Measurements from ENCODE around the gene NT5C1A. TPM values are rescaled to one million over a fixed set of nuclear protein-coding genes. Genes with fewer than 3 reads are reported as not detected.

The NT5C1A gene
- total RNA-seq, 1 donor from 2014 or later, result 26.8 TPM

DNA sequence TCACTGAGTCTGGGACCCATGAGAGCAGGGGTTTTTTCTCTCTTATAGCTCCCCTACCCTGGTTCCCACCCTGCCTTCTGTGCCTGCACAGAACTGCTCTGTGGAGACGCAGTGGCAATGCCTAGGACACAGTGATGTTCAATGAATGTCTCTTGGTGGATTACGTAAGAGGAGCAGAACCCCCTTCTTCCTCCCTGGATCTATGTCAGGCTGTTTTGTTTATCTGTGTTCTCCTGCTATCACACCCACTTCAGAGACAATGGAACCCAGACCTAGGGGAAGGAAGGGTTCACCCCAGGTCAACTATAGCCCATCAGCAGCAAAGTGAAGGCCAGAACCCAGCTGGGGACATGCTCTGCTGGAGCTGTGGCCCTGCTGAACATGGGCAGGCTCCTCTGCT lies 17.3 kb upstream of the NT5C1A start:
- no peak for DNase-seq
- no peaks in the 10 kb centered on the region for H3K36me3 ChIP-seq
- H3K4me1 ChIP-seq, result peaks cover 33% of the 10 kb centered on the region
- no peak overlapping the region for H3K4me3 ChIP-seq
- TF ChIP-seq CTCF (IDR thresholded peaks at IDR 0.05; ENCODE audit: borderline replicate concordance), result no peak
- H3K9me3 ChIP-seq (replicated peaks), result no peaks in the 10 kb centered on the region
- intact Hi-C loops (cut with micrococcal nuclease), result no loop called here
- H3K27ac ChIP-seq (replicated peaks), result no peak overlapping the region
- peaks cover 94% of the 10 kb centered on the region for H3K27me3 ChIP-seq (ENCODE audit: low read depth)

DNA sequence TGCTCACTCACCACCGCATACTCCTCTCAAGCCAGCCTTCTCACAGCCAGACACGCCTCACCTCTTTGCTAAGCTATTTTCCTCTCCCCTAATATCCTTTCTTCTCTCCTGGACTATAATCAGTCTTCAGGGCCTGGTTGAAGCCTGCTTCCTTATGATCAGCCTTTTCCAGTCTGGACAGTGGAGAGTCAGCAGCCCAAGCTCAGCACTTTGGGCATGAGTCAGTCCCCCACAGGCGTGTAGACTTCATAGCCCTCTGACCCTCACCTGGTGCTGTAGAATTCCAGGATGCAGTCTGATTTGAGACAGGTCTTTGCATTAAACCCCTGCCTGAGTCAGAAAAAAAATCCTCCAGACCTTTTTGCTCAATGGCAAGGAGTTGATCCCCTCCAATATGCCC lies 16.8 kb upstream of the NT5C1A start:
- TF ChIP-seq CTCF (IDR thresholded peaks at IDR 0.05; ENCODE audit: borderline replicate concordance), result no peak
- DNase-seq, result no peak
- Histone ChIP-seq H3K4me1 (peaks cover 33% of the 10 kb centered on the region), H3K27me3 (ENCODE audit: low read depth) (peaks cover 97% of the 10 kb centered on the region), H3K9me3 (replicated peaks) (no peaks in the 10 kb centered on the region), H3K27ac (replicated peaks) (no peak overlapping the region), H3K4me3 (no peak overlapping the region), H3K36me3 (no peaks in the 10 kb centered on the region)
- intact Hi-C loops (cut with micrococcal nuclease), result no loop called here

GRCh38 chr1:39687243-39687642 lies 15.3 kb upstream of the NT5C1A start:
- H3K27me3 ChIP-seq (ENCODE audit: low read depth), result peaks cover 97% of the 10 kb centered on the region
- H3K36me3 ChIP-seq, result no peaks in the 10 kb centered on the region
- peaks cover 30% of the 10 kb centered on the region for H3K4me1 ChIP-seq
- no peaks in the 10 kb centered on the region for H3K9me3 ChIP-seq (replicated peaks)
- no peak for DNase-seq
- intact Hi-C loops (cut with micrococcal nuclease), result no loop called here
- TF ChIP-seq CTCF (IDR thresholded peaks at IDR 0.05; ENCODE audit: borderline replicate concordance), result no peak
- no peak overlapping the region for H3K27ac ChIP-seq (replicated peaks)
- H3K4me3 ChIP-seq, result no peak overlapping the region

DNA sequence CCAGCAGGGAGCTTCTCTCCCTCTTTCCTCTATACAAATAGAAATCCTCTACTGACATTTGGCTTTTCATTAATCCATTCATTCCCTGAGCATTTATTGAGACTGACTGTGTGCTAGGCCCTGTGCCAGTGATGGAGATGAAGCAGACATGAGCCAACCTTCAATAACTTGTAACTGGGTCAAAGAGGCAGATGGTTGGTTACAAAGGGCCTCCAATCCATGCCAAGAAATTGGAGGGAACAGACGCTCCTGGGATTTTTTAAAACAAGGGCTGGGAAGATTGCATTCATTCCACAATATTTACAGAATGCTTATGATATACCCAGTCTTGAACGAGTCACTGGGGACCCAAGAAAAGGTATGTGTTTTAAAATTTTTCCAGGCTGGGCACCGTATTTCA lies 13.2 kb upstream of the NT5C1A start:
- no peaks in the 10 kb centered on the region for H3K36me3 ChIP-seq
- no peak for DNase-seq
- intact Hi-C loops (cut with micrococcal nuclease), result no loop called here
- H3K27me3 ChIP-seq (ENCODE audit: low read depth), result peaks cover 94% of the 10 kb centered on the region
- no peak overlapping the region for H3K27ac ChIP-seq (replicated peaks)
- H3K4me3 ChIP-seq, result no peak overlapping the region
- H3K4me1 ChIP-seq, result peaks cover 13% of the 10 kb centered on the region
- TF ChIP-seq CTCF (IDR thresholded peaks at IDR 0.05; ENCODE audit: borderline replicate concordance), result no peak
- H3K9me3 ChIP-seq (replicated peaks), result no peaks in the 10 kb centered on the region

- peaks cover 94% of the 10 kb centered on the region for H3K27me3 ChIP-seq (ENCODE audit: low read depth)
- no peak for DNase-seq
- intact Hi-C loops (cut with micrococcal nuclease), result no loop called here
Measured at GRCh38 chr1:39684313-39684664, 12.4 kb upstream of the NT5C1A start.

More at GRCh38 chr1:39684313-39684664, 12.4 kb upstream of the NT5C1A start:
- no peak overlapping the region for H3K27ac ChIP-seq (replicated peaks)
- H3K4me1 ChIP-seq, result peaks cover 6% of the 10 kb centered on the region
- H3K4me3 ChIP-seq, result peak overlapping the region; percentile 22
- no peaks in the 10 kb centered on the region for H3K9me3 ChIP-seq (replicated peaks)
- H3K36me3 ChIP-seq, result no peaks in the 10 kb centered on the region
- TF ChIP-seq CTCF (IDR thresholded peaks at IDR 0.05; ENCODE audit: borderline replicate concordance), result no peak

Measured in left ventricle myocardium inferior (tissue), 1 donor.